B cell (primary cell): Measurements from ENCODE around the gene ST7L. TPM values are rescaled to one million over a fixed set of nuclear protein-coding genes. Genes with fewer than 3 reads are reported as not detected.

Experiments
- ATAC-seq: fragments of 200-7000 bp; cut with Tn5 transposase; one replicate; pipeline ENCODE4 v1.10.0; 2021; ENCODE audit warnings: low read depth, mild to moderate bottlenecking, moderate number of reproducible peaks, moderate library complexity
- CTCF ChIA-PET: fragments of 350-600 bp; sonication (Branson Sonifier 250); formaldehyde crosslinking; loops from one replicate; lab custom pipeline; 2021; ENCODE audit warnings: antibody characterized with exemption, inconsistent platforms; lab: Charles Lee
- POLR2A ChIA-PET: fragments of 350-600 bp; sonication (Branson Sonifier 250); formaldehyde crosslinking; loops from one replicate; lab custom pipeline; 2021; ENCODE audit warnings: antibody characterized with exemption; lab: Charles Lee
- DNase-seq: peaks from one replicate; pipeline ENCODE4 v3.0.0; 2013
- H2AFZ ChIP-seq: 2 replicates; pipeline ENCODE4 v1.6.1; 2012; ENCODE audit warnings: mild to moderate bottlenecking, low read depth, low read length; ENCODE audit not compliant: insufficient read depth, poor library complexity, severe bottlenecking
- H3K27ac ChIP-seq, 2 donors: 1 replicate in 1 of 2; 2 replicates in 1 of 2; pipeline ENCODE4 v1.5.1; 2012 to 2013; ENCODE audit warnings: low read length in 2 of 2, mild to moderate bottlenecking in 2 of 2, moderate library complexity in 1 of 2
- H3K27me3 ChIP-seq, 4 experiments: fragments of 200-600 bp in 1 of 4; sonication (generic) in 1 of 4; replicated peaks in 1 of 4; 1 replicate in 2 of 4; 2 replicates in 2 of 4; pipeline versions ENCODE4 v1.6.1 to v1.7.0; 2013 to 2016; ENCODE audit warnings: low read length in 3 of 4, mild to moderate bottlenecking in 2 of 4, mixed read lengths in 1 of 4, moderate library complexity in 1 of 4; ENCODE audit not compliant: insufficient read depth in 4 of 4, control insufficient read depth in 3 of 4; ENCODE audit errors: control extremely low read depth in 1 of 4
- H3K36me3 ChIP-seq, 2 experiments: replicated peaks in 1 of 2; 1 replicate in 1 of 2; 2 replicates in 1 of 2; pipeline versions ENCODE4 v1.6.1 to v1.7.1; 2013; ENCODE audit warnings: low read length in 1 of 2; ENCODE audit not compliant: insufficient read depth in 2 of 2, control insufficient read depth in 1 of 2; ENCODE audit errors: control extremely low read depth in 1 of 2, extremely low read depth in 1 of 2
- H3K4me1 ChIP-seq, 2 donors: fragments of 200-600 bp in 1 of 2; sonication (generic) in 1 of 2; 1 replicate in 1 of 2; 2 replicates in 1 of 2; pipeline versions ENCODE4 v1.5.1 to v1.6.1; 2013 to 2017; ENCODE audit warnings: low read length in 2 of 2; ENCODE audit not compliant: control insufficient read depth in 2 of 2, insufficient read depth in 2 of 2
- H3K4me2 ChIP-seq: replicated peaks from 2 replicates; pipeline ENCODE3; 2012; ENCODE audit warnings: mild to moderate bottlenecking, low read depth, low read length; ENCODE audit not compliant: poor library complexity, severe bottlenecking
- H3K4me3 ChIP-seq, 5 experiments: fragments of 200-600 bp in 1 of 5; sonication (generic) in 1 of 5; 1 replicate in 3 of 5; 2 replicates in 2 of 5; pipeline versions ENCODE4 v1.5.1 to v1.7.0; 2011 to 2016; ENCODE audit warnings: low read length in 4 of 5, mild to moderate bottlenecking in 4 of 5, low read depth in 2 of 5, control low read depth in 1 of 5, moderate library complexity in 1 of 5; ENCODE audit not compliant: insufficient read depth in 1 of 5; ENCODE audit errors: control extremely low read depth in 1 of 5, extremely low read depth in 1 of 5
- H3K79me2 ChIP-seq: fragments of 200-600 bp; sonication (generic); one replicate; pipeline ENCODE4 v1.6.0; 2016; ENCODE audit warnings: low read length; ENCODE audit not compliant: control insufficient read depth, insufficient read depth
- H3K9ac ChIP-seq: fragments of 200-600 bp; sonication (generic); 2 replicates; pipeline ENCODE4 v1.6.1; 2017; ENCODE audit warnings: mild to moderate bottlenecking, low read length, moderate library complexity
- H3K9me3 ChIP-seq, 3 donors: one replicate each; pipeline versions ENCODE4 v1.6.1 to v1.7.1; 2013; ENCODE audit warnings: low read length in 2 of 3; ENCODE audit not compliant: control insufficient read depth in 2 of 3, insufficient read depth in 1 of 3; ENCODE audit errors: control extremely low read depth in 1 of 3
- H4K20me1 ChIP-seq: 2 replicates; pipeline ENCODE4 v1.6.0; 2012; ENCODE audit warnings: mild to moderate bottlenecking, low read length; ENCODE audit not compliant: insufficient read depth, control insufficient read depth, poor library complexity, severe bottlenecking
- H3K27ac Mint-ChIP-seq: one replicate; pipeline ENCODE4 v1.8.0; 2021; ENCODE audit warnings: mixed read lengths
- H3K27me3 Mint-ChIP-seq: one replicate; pipeline ENCODE4 v1.8.0; 2021; ENCODE audit warnings: mixed read lengths
- H3K4me1 Mint-ChIP-seq: one replicate; pipeline ENCODE4 v1.8.0; 2021; ENCODE audit warnings: mixed read lengths
- H3K4me3 Mint-ChIP-seq: one replicate; pipeline ENCODE4 v1.8.0; 2021; ENCODE audit warnings: mixed read lengths
- H3K9me3 Mint-ChIP-seq: one replicate; pipeline ENCODE4 v1.8.0; 2022; ENCODE audit warnings: mixed read lengths; ENCODE audit not compliant: insufficient read depth
- EZH2 ChIP-seq: IDR thresholded peaks from 2 replicates; pipeline ENCODE4 v1.6.1; 2012; ENCODE audit warnings: borderline replicate concordance, low read depth, mild to moderate bottlenecking, moderate library complexity, low read length; ENCODE audit not compliant: insufficient read depth, poor library complexity, severe bottlenecking
- WGBS: methylation state at CpG from one replicate; pipeline ENCODE4 v1.1.5; 2013; ENCODE audit warnings: missing lambda C conversion rate; ENCODE audit not compliant: insufficient coverage; 5-methylcytosine and 5-hydroxymethylcytosine counted together
- intact Hi-C: fragments of 100-400 bp; cut with micrococcal nuclease; formaldehyde crosslinking; loops from one replicate; pipeline ENCODE4 v1.10.0; 2022
- polyA plus RNA-seq: library from polyadenylated mRNA; depleted of rRNA; stranded (reverse); fragments of >200 nt; gene quantifications from 2 replicates; pipeline ENCODE4 v1.2.3, GENCODE V29; 2012
- total RNA-seq, 2 donors: library from RNA; stranded (reverse); fragments of 120-200 nt in 1 of 2; gene quantifications; 1 replicate in 1 of 2; 2 replicates in 1 of 2; pipeline versions ENCODE4 v1.2.3 to v1.2.4, GENCODE V29; 2013 to 2022
- TF ChIP-seq, protein P1 (sequence below): fragments of 200-600 bp; IDR thresholded peaks from one replicate; pipeline ENCODE4 v1.8.0; 2022; ENCODE audit warnings: antibody characterized with exemption, mild to moderate bottlenecking

ST7L gene
- total and polyA plus RNA-seq, 2 donors (not counting 1 experiment from before 2014, with no cell fraction given), result 13.1 to 16.4 TPM

DNA sequence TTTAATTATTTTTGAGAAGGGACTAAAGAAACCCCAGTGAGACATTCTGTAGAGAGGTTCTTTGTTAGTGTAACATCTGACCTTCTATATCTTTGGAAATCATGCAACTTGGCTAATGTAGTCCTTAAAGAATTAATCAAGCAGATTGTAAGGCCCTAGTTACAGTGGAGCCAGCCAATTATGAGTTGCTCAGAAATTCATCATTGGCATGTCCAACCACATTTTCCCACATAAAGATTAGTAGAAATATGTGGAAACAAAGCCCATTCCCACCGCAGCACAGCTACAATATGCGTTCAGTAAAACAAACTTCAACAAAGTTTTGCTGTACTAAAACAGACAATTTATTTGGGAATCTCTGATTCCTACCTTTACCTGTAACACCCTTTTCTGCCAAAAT, 82.4 kb downstream of the ST7L start:
- TF ChIP-seq, protein P1, sequence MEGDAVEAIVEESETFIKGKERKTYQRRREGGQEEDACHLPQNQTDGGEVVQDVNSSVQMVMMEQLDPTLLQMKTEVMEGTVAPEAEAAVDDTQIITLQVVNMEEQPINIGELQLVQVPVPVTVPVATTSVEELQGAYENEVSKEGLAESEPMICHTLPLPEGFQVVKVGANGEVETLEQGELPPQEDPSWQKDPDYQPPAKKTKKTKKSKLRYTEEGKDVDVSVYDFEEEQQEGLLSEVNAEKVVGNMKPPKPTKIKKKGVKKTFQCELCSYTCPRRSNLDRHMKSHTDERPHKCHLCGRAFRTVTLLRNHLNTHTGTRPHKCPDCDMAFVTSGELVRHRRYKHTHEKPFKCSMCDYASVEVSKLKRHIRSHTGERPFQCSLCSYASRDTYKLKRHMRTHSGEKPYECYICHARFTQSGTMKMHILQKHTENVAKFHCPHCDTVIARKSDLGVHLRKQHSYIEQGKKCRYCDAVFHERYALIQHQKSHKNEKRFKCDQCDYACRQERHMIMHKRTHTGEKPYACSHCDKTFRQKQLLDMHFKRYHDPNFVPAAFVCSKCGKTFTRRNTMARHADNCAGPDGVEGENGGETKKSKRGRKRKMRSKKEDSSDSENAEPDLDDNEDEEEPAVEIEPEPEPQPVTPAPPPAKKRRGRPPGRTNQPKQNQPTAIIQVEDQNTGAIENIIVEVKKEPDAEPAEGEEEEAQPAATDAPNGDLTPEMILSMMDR, result no peak
- no peak for TF ChIP-seq EZH2
- 100% methylated on average over 2 of the region's 2 CpGs for WGBS

GRCh38 chr1:112533029-112533428, 85.9 kb downstream of the ST7L start:
- no peak for TF ChIP-seq EZH2
- TF ChIP-seq, protein P1, result no peak
- Histone ChIP-seq H3K36me3 (peaks cover 0 to 5% of the 10 kb centered on the region in 2 experiments), H3K9ac (no peak overlapping the region), H3K27ac (no peak overlapping the region), H2AFZ (no peak overlapping the region), H3K4me1 (no peaks in the 10 kb centered on the region), H3K79me2 (no peaks in the 10 kb centered on the region), H3K27me3 (no peaks in the 10 kb centered on the region), H3K4me2 (no peak overlapping the region), H3K4me3 (no peak overlapping the region), H4K20me1 (no peaks in the 10 kb centered on the region), H3K9me3 (no peaks in the 10 kb centered on the region)
- intact Hi-C loops, result no loop called here
- POLR2A ChIA-PET, result no interaction called here
- WGBS, result 96% methylated on average over 6 of the region's 6 CpGs
- no peak for DNase-seq
- Mint-ChIP-seq H3K27ac (no peak overlapping the region), H3K4me1 (no peaks in the 10 kb centered on the region), H3K4me3 (no peak overlapping the region), H3K9me3 (no peaks in the 10 kb centered on the region), H3K27me3 (no peaks in the 10 kb centered on the region)
- CTCF ChIA-PET, result no interaction called here
- ATAC-seq, result no peak

More for the DNA sequence above, 82.4 kb downstream of the ST7L start:
- no peaks in the 10 kb centered on the region for H3K9me3 Mint-ChIP-seq
- no peak overlapping the region for H3K4me3 Mint-ChIP-seq
- ATAC-seq, result no peak
- H3K9me3 ChIP-seq, result no peaks in the 10 kb centered on the region
- ChIA-PET POLR2A (no interaction called here), CTCF (no interaction called here)
- H3K27ac Mint-ChIP-seq, result no peak overlapping the region
- H4K20me1 ChIP-seq, result no peaks in the 10 kb centered on the region
- H3K4me3 ChIP-seq, result no peak overlapping the region
- H2AFZ ChIP-seq, result no peak overlapping the region
- H3K4me1 ChIP-seq, result no peaks in the 10 kb centered on the region
- H3K27ac ChIP-seq, result no peak overlapping the region
- no peak for DNase-seq
- H3K4me2 ChIP-seq, result no peak overlapping the region
- no peaks in the 10 kb centered on the region for H3K79me2 ChIP-seq
- H3K36me3 ChIP-seq, result peaks cover 0 to 11% of the 10 kb centered on the region in 2 experiments
- H3K27me3 ChIP-seq, result no peaks in the 10 kb centered on the region
- no peak overlapping the region for H3K9ac ChIP-seq
- no peaks in the 10 kb centered on the region for H3K27me3 Mint-ChIP-seq
- no peaks in the 10 kb centered on the region for H3K4me1 Mint-ChIP-seq
- intact Hi-C loops, result no loop called here
